Parathyroid adenoma (tissue), 2 donors: ENCODE data around the gene KATNB1.

ENCODE experiments used
- H2AFZ ChIP-seq: fragments of 300-600 bp; sonication (generic); one replicate; pipeline ENCODE4 v1.7.0; 2017; ENCODE audit warnings: antibody characterized with exemption, mild to moderate bottlenecking
- H3K27ac ChIP-seq: fragments of 300-600 bp; sonication (generic); one replicate; pipeline ENCODE4 v1.7.0; 2017
- H3K27me3 ChIP-seq: fragments of 300-600 bp; sonication (generic); one replicate; pipeline ENCODE4 v1.7.0; 2017; ENCODE audit warnings: low read length; ENCODE audit not compliant: control insufficient read depth, insufficient read depth
- H3K36me3 ChIP-seq: fragments of 300-600 bp; sonication (generic); one replicate; pipeline ENCODE4 v1.7.0; 2017; ENCODE audit warnings: low read length; ENCODE audit not compliant: control insufficient read depth, insufficient read depth
- H3K4me1 ChIP-seq: fragments of 300-600 bp; sonication (generic); one replicate; pipeline ENCODE4 v1.7.0; 2017; ENCODE audit warnings: control low read depth
- H3K4me2 ChIP-seq: fragments of 300-600 bp; sonication (generic); one replicate; pipeline ENCODE4 v1.7.0; 2017; ENCODE audit warnings: low read length
- H3K4me3 ChIP-seq: fragments of 300-600 bp; sonication (generic); one replicate; pipeline ENCODE4 v1.7.0; 2017; ENCODE audit warnings: low read depth, low read length
- H3K79me2 ChIP-seq: fragments of 300-600 bp; sonication (generic); one replicate; pipeline ENCODE4 v1.7.0; 2017; ENCODE audit warnings: control low read depth
- H3K9ac ChIP-seq: fragments of 300-600 bp; sonication (generic); one replicate; pipeline ENCODE4 v1.7.0; 2017; ENCODE audit warnings: mild to moderate bottlenecking
- H3K9me3 ChIP-seq: fragments of 300-600 bp; sonication (generic); one replicate; pipeline ENCODE4 v1.7.0; 2017; ENCODE audit warnings: low read length; ENCODE audit not compliant: control insufficient read depth
- TF ChIP-seq, protein P1 (sequence below): fragments of 300-600 bp; sonication (generic); IDR thresholded peaks from one replicate; pipeline ENCODE4 v1.7.0; 2017; ENCODE audit warnings: antibody characterized with exemption, mild to moderate bottlenecking
- donor health status: primary hyperparathyroidism.

Gene KATNB1

DNA sequence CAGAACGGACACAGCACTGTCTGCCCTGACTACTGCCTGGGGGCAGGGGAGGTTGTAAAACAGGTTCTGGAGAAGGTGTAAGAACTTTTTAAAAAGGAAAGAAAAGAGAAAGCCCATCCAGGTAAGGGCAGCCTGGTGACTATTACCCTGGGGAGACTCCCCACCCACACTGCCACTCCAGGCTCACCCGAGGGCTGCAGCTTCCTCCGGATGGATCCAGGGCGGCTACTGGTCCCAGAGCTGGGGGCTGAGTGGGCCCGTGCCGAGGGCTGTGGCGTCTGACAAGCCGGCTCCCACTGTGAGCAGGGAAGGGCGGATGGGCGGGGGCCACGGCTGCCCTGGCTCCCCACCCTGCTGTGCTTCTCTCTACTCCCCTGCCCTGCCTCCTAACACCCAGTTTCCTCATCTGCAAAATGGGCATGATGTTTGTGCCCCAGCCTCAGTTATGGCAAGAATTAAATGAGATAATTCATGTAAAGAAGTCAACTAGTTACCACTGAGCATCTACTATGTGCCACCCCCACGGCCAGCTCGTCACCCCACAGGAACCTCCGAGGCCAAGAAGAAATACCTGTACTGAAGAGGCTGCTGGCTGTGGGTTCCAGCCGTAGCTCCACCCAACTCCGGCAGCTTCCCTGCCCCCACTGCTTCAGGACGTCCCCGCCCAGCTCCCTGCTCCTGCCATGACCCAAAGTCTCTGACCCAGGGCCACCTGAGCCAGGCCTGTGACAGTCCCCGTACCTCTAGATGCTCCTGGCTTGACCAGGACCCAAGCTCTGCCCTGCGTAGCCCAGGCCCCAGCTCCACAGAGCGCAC lies 24.2 kb downstream of the KATNB1 start:
- Histone ChIP-seq H3K27ac (no peak overlapping the region), H3K36me3 (no peaks in the 10 kb centered on the region), H3K4me3 (no peak overlapping the region), H3K79me2 (no peaks in the 10 kb centered on the region), H3K27me3 (no peaks in the 10 kb centered on the region), H2AFZ (no peak overlapping the region), H3K4me2 (no peak overlapping the region), H3K4me1 (no peaks in the 10 kb centered on the region), H3K9ac (no peak overlapping the region), H3K9me3 (no peaks in the 10 kb centered on the region)
- TF ChIP-seq, protein P1, sequence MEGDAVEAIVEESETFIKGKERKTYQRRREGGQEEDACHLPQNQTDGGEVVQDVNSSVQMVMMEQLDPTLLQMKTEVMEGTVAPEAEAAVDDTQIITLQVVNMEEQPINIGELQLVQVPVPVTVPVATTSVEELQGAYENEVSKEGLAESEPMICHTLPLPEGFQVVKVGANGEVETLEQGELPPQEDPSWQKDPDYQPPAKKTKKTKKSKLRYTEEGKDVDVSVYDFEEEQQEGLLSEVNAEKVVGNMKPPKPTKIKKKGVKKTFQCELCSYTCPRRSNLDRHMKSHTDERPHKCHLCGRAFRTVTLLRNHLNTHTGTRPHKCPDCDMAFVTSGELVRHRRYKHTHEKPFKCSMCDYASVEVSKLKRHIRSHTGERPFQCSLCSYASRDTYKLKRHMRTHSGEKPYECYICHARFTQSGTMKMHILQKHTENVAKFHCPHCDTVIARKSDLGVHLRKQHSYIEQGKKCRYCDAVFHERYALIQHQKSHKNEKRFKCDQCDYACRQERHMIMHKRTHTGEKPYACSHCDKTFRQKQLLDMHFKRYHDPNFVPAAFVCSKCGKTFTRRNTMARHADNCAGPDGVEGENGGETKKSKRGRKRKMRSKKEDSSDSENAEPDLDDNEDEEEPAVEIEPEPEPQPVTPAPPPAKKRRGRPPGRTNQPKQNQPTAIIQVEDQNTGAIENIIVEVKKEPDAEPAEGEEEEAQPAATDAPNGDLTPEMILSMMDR = no peak

DNA sequence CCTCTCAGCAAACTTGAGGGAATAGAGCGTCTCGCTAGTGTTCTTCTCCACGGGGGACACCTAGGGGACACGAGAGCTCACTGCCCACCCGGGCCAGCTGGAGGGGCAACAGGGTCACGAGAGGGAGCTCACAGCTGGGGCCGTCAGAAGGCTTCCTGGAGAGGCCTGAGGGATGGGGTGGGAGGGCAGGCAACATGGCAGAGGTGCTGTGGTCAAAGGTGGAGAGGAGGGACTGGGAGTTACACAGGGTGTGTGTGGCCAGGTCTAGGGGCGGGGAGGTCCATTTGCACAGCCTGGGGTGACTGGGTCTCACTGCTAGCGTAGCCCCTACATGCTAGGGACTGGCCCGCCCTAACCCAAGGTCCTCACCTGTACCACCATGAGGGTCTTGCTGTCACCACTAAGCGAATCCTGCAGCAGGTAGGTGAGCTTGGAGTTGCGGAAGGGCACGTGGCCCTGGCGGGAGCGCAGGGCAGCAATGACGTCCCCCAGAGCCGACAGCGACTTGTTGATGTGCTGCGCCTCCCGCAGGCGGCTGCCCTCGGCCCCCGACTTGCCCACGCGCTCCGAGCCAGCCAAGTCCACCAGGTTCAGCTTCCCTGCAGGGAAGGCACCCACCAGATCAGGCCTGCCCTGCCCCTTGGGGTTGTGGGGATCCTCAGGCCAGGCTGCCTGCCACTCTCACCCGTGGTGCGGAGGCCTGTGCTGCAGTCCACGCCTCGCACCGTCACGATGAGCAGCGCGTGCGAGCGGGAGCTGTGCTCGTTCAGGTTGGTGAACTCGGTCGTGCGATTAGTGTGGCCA lies 25.0 kb downstream of the KATNB1 start:
- no peak overlapping the region for H3K4me2 ChIP-seq
- no peaks in the 10 kb centered on the region for H3K27me3 ChIP-seq
- no peaks in the 10 kb centered on the region for H3K36me3 ChIP-seq
- H3K79me2 ChIP-seq = no peaks in the 10 kb centered on the region
- H3K27ac ChIP-seq = no peak overlapping the region
- no peak overlapping the region for H3K9ac ChIP-seq
- no peak overlapping the region for H2AFZ ChIP-seq
- H3K9me3 ChIP-seq = no peaks in the 10 kb centered on the region
- no peak overlapping the region for H3K4me3 ChIP-seq
- no peaks in the 10 kb centered on the region for H3K4me1 ChIP-seq
- TF ChIP-seq, protein P1 = no peak

DNA sequence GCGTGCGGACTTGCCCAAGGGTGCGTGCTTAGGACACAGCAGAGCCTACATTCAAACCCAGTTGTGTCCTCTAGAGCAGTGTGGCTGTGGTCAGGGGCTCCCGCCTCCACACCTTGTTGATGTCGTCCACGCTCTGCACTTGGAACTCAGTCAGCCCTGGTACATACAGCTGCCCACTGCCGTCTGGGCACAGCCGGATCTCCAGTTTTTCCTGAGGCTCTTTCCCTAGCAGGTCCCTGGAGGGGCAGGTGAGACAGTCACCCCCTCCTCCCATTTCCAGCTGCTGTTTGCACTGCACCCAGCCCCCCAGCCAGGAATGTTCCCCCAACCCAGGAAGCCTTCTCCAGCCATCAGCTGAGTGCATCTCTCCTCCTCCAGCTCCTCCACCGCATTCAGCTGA lies 25.7 kb downstream of the KATNB1 start:
- Histone ChIP-seq H3K4me2 (no peak overlapping the region), H3K27me3 (no peaks in the 10 kb centered on the region), H3K79me2 (no peaks in the 10 kb centered on the region), H3K27ac (no peak overlapping the region), H3K4me3 (no peak overlapping the region), H3K9ac (no peak overlapping the region), H2AFZ (no peak overlapping the region), H3K36me3 (no peaks in the 10 kb centered on the region), H3K4me1 (no peaks in the 10 kb centered on the region), H3K9me3 (no peaks in the 10 kb centered on the region)
- TF ChIP-seq, protein P1 = no peak

DNA sequence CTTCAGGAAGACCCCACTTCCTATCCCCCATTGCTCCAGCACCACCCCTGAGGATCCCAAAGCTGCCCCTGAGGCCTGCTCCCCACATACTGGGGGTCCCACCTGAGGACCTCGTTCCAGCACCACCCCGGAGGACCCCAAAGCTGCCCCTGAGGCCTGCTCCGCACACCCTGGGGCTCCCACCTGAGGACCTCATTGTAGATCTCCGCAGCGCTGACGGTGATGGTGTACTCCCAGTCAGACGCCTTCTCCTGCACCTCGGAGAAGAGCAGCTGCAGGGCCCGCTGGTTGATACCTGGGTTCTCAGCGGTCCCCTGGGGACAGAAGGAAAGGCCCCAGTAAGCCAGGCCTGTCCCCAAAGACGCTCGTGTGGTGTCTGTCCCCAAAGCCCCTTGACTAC lies 26.4 kb downstream of the KATNB1 start:
- TF ChIP-seq, protein P1 = no peak
- Histone ChIP-seq H3K27me3 (no peaks in the 10 kb centered on the region), H3K36me3 (no peaks in the 10 kb centered on the region)

More for the DNA sequence above, 26.4 kb downstream of the KATNB1 start:
- Histone ChIP-seq H3K9ac (no peak overlapping the region), H2AFZ (no peak overlapping the region), H3K9me3 (no peaks in the 10 kb centered on the region), H3K27ac (no peak overlapping the region), H3K4me1 (no peaks in the 10 kb centered on the region), H3K4me2 (no peak overlapping the region), H3K4me3 (no peak overlapping the region), H3K79me2 (no peaks in the 10 kb centered on the region)
